ENCODE data around the gene HSPD1. TPM values are rescaled to one million over a fixed set of nuclear protein-coding genes. Genes with fewer than 3 reads are reported as not detected.
"Not testable (repeated sequence)": the region's sequence is repeated elsewhere in the genome, so short reads cannot be mapped to it uniquely, and the experiment has no call there.

The HSPD1 gene
- total RNA-seq, 2 donors from 2014 or later: 232 to 794 TPM

GRCh38 chr2:197453914-197454398, 45.7 kb downstream of the HSPD1 start:
- no peaks in the 10 kb centered on the region for H3K36me3 ChIP-seq
- H3K9ac ChIP-seq (ENCODE audit: low read depth in 2 of 2, low read length in 2 of 2): peak overlapping the region; percentile 70 to 96
- no peaks in the 10 kb centered on the region for H3K9me3 ChIP-seq
- no peak for TF ChIP-seq CTCF (IDR thresholded peaks at IDR 0.05)
- intact Hi-C loops (cut with DNase I): loop anchor here (10.0 kb wide), 1 partner anchor 61 kb away; the partner anchor contains the start of gene MOB4
- peak overlapping the region; percentile 59 for H3K4me3 ChIP-seq
- H3K4me1 ChIP-seq: peaks cover 9% of the 10 kb centered on the region
- H3K27me3 ChIP-seq: no peaks in the 10 kb centered on the region
- peak overlapping the region; percentile 96 for H3K27ac ChIP-seq
- DNase-seq: peak; percentile 77

- Histone ChIP-seq H3K27ac (peak within 1 kb of the TSS; percentile 96), H3K9ac (ENCODE audit: low read depth in 2 of 2, low read length in 2 of 2) (peak within 1 kb of the TSS; percentile 71 to 96), H3K4me1 (peaks cover 9% of the 10 kb centered on the region), H3K36me3 (no peaks in the 10 kb centered on the region), H3K9me3 (no peaks in the 10 kb centered on the region), H3K27me3 (no peaks in the 10 kb centered on the region), H3K4me3 (peak within 1 kb of the TSS; percentile 59)
- TF ChIP-seq CTCF (IDR thresholded peaks at IDR 0.05): no peak
- DNase-seq: peak; percentile 99
- intact Hi-C loops (cut with DNase I): loop anchor here (10.0 kb wide), 1 partner anchor 61 kb away; the partner anchor contains the start of gene MOB4
Observed at GRCh38 chr2:197453123-197453913, 46.3 kb downstream of the HSPD1 start, which contains the start of gene COQ10B. Gene COQ10B, plus strand, starts transcription at chr2:197453552. Its CDS starts 9 bp downstream, at chr2:197453561.

- Histone ChIP-seq H3K9me3 (no peaks in the 10 kb centered on the region), H3K27ac (peak overlapping the region; percentile 96), H3K9ac (ENCODE audit: low read depth in 2 of 2, low read length in 2 of 2) (peak overlapping the region; percentile 71 to 96), H3K27me3 (no peaks in the 10 kb centered on the region), H3K4me1 (peaks cover 9% of the 10 kb centered on the region), H3K36me3 (no peaks in the 10 kb centered on the region), H3K4me3 (peak overlapping the region; percentile 59)
- intact Hi-C loops (cut with DNase I): loop anchor here (10.0 kb wide), 1 partner anchor 62 kb away; the partner anchor contains the start of gene MOB4
- no peak for DNase-seq
- TF ChIP-seq CTCF (IDR thresholded peaks at IDR 0.05): no peak
Observed at GRCh38 chr2:197452754-197453122, 46.9 kb downstream of the HSPD1 start.

- intact Hi-C loops (cut with DNase I): loop anchor here (10.0 kb wide), 1 partner anchor 64 kb away; the partner anchor contains the start of gene MOB4
- not testable (repeated sequence) for H3K4me3 ChIP-seq; H3K27ac ChIP-seq; H3K9ac ChIP-seq (ENCODE audit: low read depth in 2 of 2, low read length in 2 of 2); H3K36me3 ChIP-seq; H3K27me3 ChIP-seq; H3K9me3 ChIP-seq; H3K4me1 ChIP-seq; DNase-seq
Observed at GRCh38 chr2:197450935-197451358, 48.7 kb downstream of the HSPD1 start.

GRCh38 chr2:197450465-197450864, 49.2 kb downstream of the HSPD1 start:
- Histone ChIP-seq H3K27me3 (no peaks in the 10 kb centered on the region), H3K4me3 (no peak overlapping the region), H3K4me1 (peaks cover 9% of the 10 kb centered on the region), H3K9ac (ENCODE audit: low read depth in 2 of 2, low read length in 2 of 2) (no peak overlapping the region), H3K9me3 (no peaks in the 10 kb centered on the region), H3K27ac (no peak overlapping the region), H3K36me3 (no peaks in the 10 kb centered on the region)
- no peak for DNase-seq
- TF ChIP-seq CTCF (IDR thresholded peaks at IDR 0.05): no peak
- intact Hi-C loops (cut with DNase I): loop anchor here (10.0 kb wide), 1 partner anchor 64 kb away; the partner anchor contains the start of gene MOB4

Data from colonic mucosa (tissue), 4 donors.